Activated naive CD4-positive, alpha-beta T cell treated with anti-CD3 and anti-CD28 coated beads, Interleukin-2, amount 50 U/mL, for 24 hours (primary cell): ENCODE data around the gene MANSC4.

Experiments used
- H3K27ac Mint-ChIP-seq: one replicate; pipeline ENCODE4 v1.8.0; 2021; ENCODE audit warnings: mild to moderate bottlenecking, mixed read lengths
- H3K27me3 Mint-ChIP-seq: one replicate; pipeline ENCODE4 v1.8.0; 2021; ENCODE audit warnings: mixed read lengths
- H3K36me3 Mint-ChIP-seq: one replicate; pipeline ENCODE4 v1.8.0; 2021; ENCODE audit warnings: mixed read lengths
- H3K4me1 Mint-ChIP-seq: one replicate; pipeline ENCODE4 v1.8.0; 2021; ENCODE audit warnings: mixed read lengths
- H3K4me3 Mint-ChIP-seq: one replicate; pipeline ENCODE4 v1.8.0; 2021; ENCODE audit warnings: mild to moderate bottlenecking, mixed read lengths
- H3K9me3 Mint-ChIP-seq: one replicate; pipeline ENCODE4 v1.8.0; 2021; ENCODE audit warnings: mixed read lengths

Gene MANSC4

DNA sequence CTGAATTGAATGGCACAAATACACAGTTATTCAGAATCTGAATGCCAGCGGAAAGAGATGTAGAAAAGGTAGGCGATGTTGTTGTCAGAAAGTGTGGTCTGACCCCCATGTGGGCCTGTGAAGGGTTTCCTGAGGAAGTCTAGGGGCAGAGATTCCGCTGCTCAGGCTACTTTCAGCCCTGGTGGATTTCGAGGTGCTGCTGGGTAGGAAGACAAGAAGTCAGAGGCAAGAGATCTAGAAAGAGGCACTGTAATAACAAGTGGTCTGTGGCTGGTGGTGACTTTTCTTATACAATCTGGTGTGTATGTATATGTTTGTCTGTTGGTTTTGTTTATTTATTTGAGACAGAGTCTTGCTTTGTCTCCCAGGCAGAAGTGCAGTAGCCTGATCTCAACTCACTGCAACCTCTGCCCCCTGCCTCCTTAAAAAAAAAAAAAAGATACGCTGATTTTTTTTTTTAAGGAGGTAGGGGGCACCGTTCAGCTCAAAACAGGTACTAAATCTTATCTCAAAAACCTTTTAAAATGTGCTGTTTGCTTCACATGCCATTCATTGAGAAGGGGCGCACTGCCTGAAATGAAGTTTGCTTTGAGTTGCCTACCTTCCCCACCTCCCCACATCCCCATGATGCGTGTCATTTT lies 27.1 kb upstream of the MANSC4 start:
- H3K27ac Mint-ChIP-seq, result peak overlapping the region; percentile 36
- H3K27me3 Mint-ChIP-seq, result no peaks in the 10 kb centered on the region
- no peaks in the 10 kb centered on the region for H3K9me3 Mint-ChIP-seq
- peak overlapping the region; percentile 62 for H3K4me3 Mint-ChIP-seq
- H3K4me1 Mint-ChIP-seq, result peaks cover 44% of the 10 kb centered on the region
- no peaks in the 10 kb centered on the region for H3K36me3 Mint-ChIP-seq

DNA sequence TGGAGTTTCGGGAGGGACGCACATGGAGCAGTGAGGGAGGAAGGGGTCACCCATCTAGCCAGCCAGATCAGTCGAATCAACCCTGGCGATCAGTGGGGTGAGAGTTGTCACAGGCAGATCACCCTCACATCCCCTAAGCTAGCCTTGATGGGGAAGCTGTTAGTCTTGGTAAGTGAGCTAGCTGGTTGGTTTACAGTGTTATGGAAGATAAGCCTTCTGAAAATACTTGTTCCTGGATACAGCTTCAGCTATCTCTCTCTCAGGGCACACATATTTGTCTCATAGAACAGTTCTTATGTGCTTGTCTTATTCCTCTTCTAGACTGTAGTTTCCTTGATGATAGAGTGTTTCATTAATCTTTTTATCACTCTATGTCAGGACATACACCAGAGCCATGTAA lies 26.2 kb upstream of the MANSC4 start:
- H3K9me3 Mint-ChIP-seq, result no peaks in the 10 kb centered on the region
- H3K27ac Mint-ChIP-seq, result no peak overlapping the region
- H3K36me3 Mint-ChIP-seq, result no peaks in the 10 kb centered on the region
- H3K4me1 Mint-ChIP-seq, result peaks cover 52% of the 10 kb centered on the region
- no peaks in the 10 kb centered on the region for H3K27me3 Mint-ChIP-seq
- H3K4me3 Mint-ChIP-seq, result peak overlapping the region; percentile 47

DNA sequence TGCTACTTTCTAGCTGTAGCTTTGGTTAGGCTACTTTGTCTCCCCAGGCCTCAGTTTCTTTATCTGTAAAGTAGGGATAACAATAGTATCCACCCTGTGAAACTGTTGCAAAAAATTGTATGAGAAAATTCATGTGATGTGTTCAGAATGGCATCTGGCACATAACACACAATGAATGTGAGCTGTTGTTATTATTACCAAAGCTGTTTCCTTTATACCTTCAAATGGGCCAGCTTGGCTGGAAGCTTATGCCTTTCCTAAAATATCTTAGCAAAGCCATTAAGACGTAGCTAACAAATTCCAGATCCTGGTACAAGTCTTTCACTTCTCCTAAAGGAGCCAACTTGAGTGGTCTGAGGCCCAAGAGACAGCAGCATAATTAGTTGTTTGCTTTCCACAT lies 25.2 kb upstream of the MANSC4 start:
- H3K4me3 Mint-ChIP-seq, result no peak overlapping the region
- H3K9me3 Mint-ChIP-seq, result no peaks in the 10 kb centered on the region
- peaks cover 4% of the 10 kb centered on the region for H3K36me3 Mint-ChIP-seq
- H3K4me1 Mint-ChIP-seq, result peaks cover 62% of the 10 kb centered on the region
- H3K27me3 Mint-ChIP-seq, result no peaks in the 10 kb centered on the region
- H3K27ac Mint-ChIP-seq, result no peak overlapping the region

DNA sequence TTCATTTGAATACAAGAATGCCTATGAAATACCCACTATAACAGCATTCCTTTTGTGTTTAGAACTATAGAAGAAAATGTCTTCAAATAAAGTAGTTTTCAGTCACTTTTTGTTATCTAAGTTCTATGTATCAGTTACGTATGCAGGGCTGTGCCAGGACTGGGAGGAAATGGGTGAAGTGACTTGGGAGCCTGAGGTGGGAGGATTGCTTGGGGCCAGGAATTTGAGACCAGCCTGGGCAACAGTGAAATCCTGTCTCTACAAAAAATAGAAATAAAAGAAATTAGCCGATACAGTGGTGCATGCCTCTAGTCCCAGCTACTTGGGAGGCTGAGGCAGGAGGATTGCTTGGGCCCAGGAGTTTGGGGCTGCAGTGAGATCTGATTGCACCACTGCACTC lies 22.9 kb upstream of the MANSC4 start:
- Mint-ChIP-seq H3K27ac (peak overlapping the region; percentile 93), H3K27me3 (no peaks in the 10 kb centered on the region), H3K36me3 (peaks cover 5% of the 10 kb centered on the region), H3K9me3 (no peaks in the 10 kb centered on the region), H3K4me1 (peaks cover 71% of the 10 kb centered on the region), H3K4me3 (no peak overlapping the region)

DNA sequence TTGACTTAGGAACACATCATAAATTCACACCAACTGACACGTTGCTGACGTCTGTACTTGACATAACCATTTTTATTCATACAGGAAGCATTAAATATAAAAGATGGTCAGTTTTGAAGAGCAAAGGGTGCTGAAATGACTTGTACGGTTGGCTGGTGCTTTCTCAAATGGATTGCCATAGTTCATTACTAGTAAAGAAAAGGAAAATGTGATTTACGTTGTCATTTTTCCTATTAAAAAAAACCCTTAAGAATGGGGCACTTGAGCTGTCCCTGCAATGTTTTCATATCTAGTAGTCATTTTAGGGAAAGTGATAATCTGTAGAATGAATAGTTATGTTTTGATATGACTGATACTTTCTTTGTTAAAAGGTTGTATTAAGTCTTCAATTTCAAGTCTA lies 22.5 kb upstream of the MANSC4 start:
- Mint-ChIP-seq H3K4me3 (no peak overlapping the region), H3K27me3 (no peaks in the 10 kb centered on the region), H3K27ac (peak overlapping the region; percentile 93), H3K36me3 (peaks cover 8% of the 10 kb centered on the region), H3K4me1 (peaks cover 67% of the 10 kb centered on the region), H3K9me3 (no peaks in the 10 kb centered on the region)

DNA sequence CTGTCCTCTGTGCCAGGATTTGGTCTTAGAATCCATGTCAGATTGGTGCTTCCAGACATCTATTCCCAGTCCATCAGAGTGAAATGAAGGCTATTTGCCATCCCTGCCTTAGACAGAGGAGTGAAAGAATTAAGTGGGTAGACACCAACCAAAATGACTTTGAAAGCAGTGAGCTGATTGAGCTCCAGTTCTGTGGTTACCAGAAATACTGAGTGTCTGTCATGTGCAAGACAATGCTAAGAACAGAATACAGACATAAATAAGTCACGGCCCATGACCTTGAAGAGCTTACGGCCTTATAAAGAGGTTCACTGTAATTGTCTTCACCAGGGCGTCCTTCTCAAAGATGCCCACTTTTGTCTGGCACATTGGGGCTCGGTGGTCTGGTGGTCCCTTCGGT lies 21.6 kb upstream of the MANSC4 start:
- Mint-ChIP-seq H3K36me3 (peaks cover 15% of the 10 kb centered on the region), H3K4me3 (peak overlapping the region; percentile 64), H3K9me3 (no peaks in the 10 kb centered on the region), H3K27ac (peak overlapping the region; percentile 93), H3K27me3 (no peaks in the 10 kb centered on the region), H3K4me1 (peaks cover 58% of the 10 kb centered on the region)

DNA sequence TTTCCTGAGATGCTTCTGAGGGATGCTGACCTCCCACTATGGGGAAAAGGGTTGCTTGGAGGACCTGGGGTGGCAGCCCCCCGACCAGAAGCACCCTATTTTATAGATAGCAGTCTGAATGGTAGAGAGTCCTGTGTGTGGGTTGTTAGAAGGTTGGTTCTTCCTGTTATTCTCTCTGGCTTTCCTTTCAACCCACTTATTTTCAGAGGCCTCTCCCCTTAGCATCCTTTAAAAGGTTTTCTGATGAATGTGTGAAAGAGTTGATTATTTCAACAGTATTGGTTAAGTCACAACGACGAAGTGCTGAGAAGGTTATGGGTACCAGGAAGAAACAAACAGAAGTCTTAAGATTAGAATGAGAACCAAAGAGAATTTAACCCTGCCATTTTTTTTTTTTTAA lies 20.8 kb upstream of the MANSC4 start:
- Mint-ChIP-seq H3K36me3 (peaks cover 15% of the 10 kb centered on the region), H3K9me3 (no peaks in the 10 kb centered on the region), H3K27ac (peak overlapping the region; percentile 93), H3K27me3 (no peaks in the 10 kb centered on the region), H3K4me1 (peaks cover 50% of the 10 kb centered on the region), H3K4me3 (peak overlapping the region; percentile 64)

DNA sequence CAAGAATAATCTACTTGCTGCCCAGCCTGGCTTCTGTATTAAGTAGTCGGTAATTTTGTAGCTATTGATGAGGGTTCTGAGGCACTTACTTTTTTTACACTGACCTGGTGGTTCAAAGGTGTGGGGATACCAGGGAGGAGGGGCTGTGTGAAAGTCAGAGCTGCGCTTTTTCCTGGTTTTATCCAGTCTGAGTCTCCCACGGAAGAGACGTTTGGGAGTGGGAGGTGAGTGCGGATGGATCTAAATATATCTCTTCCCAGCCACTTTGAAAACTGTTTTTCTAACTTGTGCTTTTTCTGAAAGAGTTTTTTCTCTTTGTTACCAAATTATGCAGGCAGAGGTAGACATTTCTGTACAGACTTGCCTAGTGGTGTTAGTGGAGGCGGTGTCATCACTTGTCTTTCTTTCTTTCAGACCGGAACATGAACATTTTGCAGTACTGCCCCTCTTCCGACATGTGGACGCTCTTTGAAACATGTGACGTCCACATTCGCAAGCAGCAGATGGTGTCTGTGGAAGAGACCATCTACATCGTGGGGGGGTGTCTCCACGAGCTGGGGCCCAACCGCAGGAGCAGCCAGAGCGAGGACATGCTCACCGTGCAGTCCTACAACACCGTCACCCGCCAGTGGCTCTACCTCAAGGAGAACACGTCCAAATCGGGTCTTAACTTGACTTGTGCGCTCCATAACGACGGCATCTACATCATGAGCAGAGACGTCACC lies 17.4 kb upstream of the MANSC4 start:
- no peak overlapping the region for H3K4me3 Mint-ChIP-seq
- H3K27me3 Mint-ChIP-seq, result no peaks in the 10 kb centered on the region
- peaks cover 41% of the 10 kb centered on the region for H3K4me1 Mint-ChIP-seq
- no peaks in the 10 kb centered on the region for H3K9me3 Mint-ChIP-seq
- H3K27ac Mint-ChIP-seq, result no peak overlapping the region
- peaks cover 20% of the 10 kb centered on the region for H3K36me3 Mint-ChIP-seq

DNA sequence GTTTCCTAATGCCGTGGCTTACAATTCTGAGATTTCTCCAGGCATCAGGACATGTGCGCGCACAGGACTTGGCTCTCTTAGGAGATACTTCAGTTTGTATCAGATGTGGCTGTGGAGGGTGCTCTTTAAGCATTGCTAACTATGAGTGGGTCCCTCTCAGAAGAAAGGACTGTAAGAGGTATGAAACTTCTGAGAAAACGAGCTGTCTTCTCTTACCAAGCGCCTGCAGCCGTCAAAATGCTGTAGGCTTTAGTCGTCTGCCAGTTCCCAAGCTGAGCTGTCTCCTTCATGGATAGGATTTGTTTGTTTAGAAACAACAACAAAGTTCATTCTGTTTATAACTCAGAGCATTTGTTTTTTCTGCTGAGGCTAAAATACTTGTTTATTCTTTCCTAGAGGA lies 16.1 kb upstream of the MANSC4 start:
- Mint-ChIP-seq H3K36me3 (peaks cover 26% of the 10 kb centered on the region), H3K4me3 (no peak overlapping the region), H3K4me1 (peaks cover 29% of the 10 kb centered on the region), H3K9me3 (no peaks in the 10 kb centered on the region), H3K27me3 (no peaks in the 10 kb centered on the region), H3K27ac (no peak overlapping the region)

DNA sequence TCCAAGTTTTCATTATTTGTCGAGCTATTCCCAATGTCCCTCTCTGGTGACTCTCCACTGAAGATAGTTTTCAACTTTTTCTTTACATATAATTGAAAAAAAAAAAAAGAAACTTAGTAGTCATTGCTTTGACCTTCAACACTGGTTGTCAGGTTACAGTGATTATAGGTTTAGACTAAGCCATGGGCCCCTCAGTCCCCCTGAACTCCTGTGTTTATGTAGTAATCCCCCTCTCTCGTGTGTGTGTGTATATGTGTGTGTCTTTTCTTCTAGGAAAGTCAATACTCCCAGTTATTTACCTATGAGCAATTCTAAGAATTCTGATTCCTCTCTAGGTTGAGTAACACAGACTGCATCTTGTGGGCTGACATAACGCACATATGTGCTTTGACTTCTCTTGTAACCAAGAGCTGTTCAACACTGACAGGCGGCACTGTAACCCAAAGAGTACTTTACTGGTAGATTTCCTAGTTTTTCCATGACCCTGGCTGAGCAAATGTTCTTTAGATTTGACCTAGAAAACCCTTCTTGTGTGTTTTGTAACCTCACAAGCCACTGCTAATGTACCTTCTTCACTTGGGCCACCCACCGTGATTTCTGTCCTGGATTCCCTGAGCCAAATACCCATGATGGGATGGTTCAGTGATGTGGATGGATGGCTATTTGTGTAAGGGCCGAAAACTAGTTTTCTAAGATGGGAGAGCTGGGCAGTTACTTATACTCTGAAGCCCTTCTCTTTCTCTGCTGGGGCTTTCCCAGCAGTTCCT lies 15.0 kb upstream of the MANSC4 start:
- Mint-ChIP-seq H3K27me3 (no peaks in the 10 kb centered on the region), H3K4me3 (no peak overlapping the region), H3K36me3 (peaks cover 22% of the 10 kb centered on the region), H3K9me3 (no peaks in the 10 kb centered on the region), H3K4me1 (peaks cover 19% of the 10 kb centered on the region), H3K27ac (peak overlapping the region; percentile 80)

DNA sequence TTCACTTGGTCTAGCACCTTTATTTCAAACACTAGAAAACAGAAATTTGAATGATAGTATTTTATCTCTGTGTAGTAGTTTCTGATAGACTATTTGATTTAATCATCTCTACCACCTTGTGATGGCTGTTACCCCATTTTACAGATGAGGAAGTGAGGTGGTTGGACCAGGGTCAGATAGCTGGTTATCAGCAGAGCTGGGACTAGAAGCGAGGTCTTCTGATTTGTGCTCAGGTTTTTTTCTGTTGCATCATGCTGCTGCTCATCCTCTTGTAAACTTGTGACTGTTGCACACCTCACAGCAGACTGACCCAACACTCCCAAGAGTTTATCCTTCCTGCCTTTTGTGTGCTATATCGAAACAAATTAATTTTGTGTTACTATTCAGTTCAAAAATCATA lies 10.1 kb upstream of the MANSC4 start:
- peaks cover 12% of the 10 kb centered on the region for H3K36me3 Mint-ChIP-seq
- no peak overlapping the region for H3K4me3 Mint-ChIP-seq
- no peaks in the 10 kb centered on the region for H3K9me3 Mint-ChIP-seq
- peaks cover 40% of the 10 kb centered on the region for H3K4me1 Mint-ChIP-seq
- H3K27me3 Mint-ChIP-seq, result no peaks in the 10 kb centered on the region
- no peak overlapping the region for H3K27ac Mint-ChIP-seq

DNA sequence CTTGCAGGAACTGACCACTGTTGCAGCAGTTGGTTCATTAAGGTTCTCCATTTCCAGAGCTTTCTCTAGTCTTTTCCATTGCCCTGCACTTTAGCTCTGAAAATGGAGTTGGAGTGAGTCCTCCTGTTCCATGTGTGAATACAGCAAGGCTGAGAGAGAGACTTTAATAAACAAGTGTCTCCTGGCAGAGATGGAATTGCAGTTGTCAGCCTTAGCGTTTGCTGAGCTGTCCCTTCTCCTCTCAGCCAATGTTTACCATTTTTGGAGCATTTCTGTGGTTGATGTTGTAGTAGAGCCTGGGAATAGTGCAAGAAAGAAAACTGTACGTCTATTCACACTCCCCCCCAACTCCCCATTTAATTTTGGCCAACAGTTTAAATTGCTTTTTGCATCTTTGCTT lies 7.5 kb upstream of the MANSC4 start:
- Mint-ChIP-seq H3K9me3 (no peaks in the 10 kb centered on the region), H3K36me3 (peaks cover 15% of the 10 kb centered on the region), H3K27ac (no peak overlapping the region), H3K4me3 (no peak overlapping the region), H3K27me3 (no peaks in the 10 kb centered on the region), H3K4me1 (peaks cover 48% of the 10 kb centered on the region)

DNA sequence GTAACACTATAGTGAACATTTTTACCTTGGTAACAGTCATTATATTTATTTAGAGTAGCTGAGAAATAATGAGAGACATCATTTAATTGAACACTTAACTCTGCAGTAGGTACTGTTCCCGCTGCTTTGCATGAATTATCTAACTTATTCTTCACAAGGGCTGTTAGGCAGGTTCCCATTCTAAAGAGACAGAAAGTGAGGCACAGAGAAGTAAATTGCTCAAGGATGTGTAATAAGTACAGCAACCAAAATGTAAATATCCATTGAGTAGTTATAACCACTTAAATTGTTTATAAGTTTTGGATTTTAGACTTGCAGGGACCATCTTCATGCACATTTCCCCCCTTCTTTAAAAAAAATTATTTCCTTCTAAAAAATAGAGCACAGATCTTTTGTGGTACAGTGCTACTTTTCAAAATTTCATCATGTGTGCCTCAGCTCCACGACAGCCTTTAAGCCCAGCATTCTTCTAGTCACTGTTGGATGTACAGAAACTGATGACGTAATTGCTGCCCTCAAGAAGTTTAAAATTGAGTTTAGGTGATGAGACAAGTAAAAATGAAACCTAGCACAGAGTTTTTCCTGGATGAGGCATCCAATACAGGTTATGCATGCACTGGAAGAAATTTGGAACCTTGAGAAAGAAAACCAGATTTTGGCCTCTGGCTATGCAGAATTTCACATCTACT lies 6.0 kb upstream of the MANSC4 start:
- Mint-ChIP-seq H3K4me1 (peaks cover 63% of the 10 kb centered on the region), H3K4me3 (no peak overlapping the region), H3K36me3 (peaks cover 8% of the 10 kb centered on the region), H3K27ac (no peak overlapping the region), H3K27me3 (no peaks in the 10 kb centered on the region), H3K9me3 (no peaks in the 10 kb centered on the region)

DNA sequence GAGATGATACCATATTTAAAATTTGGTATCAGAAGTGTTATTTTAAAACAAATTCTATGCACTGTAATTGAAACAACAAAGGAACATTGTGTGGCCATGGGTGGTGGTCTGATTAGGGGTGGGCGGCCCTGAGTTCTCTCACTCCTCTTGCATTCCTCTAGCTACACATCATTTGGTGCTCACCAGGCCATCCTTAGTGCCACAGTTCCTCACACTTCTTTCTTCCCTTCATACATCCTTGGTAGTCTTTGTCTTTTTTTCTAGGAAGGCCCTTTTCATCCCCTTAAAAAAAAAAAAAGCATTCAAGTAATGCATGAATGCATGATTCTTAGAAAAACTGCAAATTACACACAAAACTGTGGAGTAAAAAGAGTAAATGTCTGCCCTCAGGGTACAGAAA lies 2.4 kb upstream of the MANSC4 start:
- Mint-ChIP-seq H3K4me3 (peak overlapping the region; percentile 53), H3K27ac (no peak overlapping the region), H3K36me3 (peaks cover 8% of the 10 kb centered on the region), H3K4me1 (peaks cover 53% of the 10 kb centered on the region), H3K9me3 (no peaks in the 10 kb centered on the region), H3K27me3 (no peaks in the 10 kb centered on the region)

DNA sequence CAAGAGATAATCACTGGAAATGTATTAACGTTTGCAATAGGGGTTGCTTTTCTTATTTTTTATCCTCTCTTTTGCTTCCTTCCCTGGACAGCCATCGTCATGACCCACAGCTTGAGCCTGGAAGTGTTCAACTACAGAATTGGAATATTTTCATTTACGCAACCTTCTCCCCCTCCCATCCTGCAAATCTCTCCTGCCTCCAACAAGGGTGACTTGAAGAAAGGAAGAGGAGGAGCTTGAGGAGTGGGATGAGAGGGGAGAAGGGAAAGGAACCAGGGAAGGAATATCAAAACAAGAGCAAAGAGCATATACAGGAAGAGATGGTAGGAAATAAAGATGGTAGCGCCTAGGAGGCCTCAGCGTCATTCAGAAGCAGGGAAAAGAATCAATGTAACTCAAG lies 1.6 kb upstream of the MANSC4 start:
- Mint-ChIP-seq H3K27me3 (no peaks in the 10 kb centered on the region), H3K36me3 (peaks cover 8% of the 10 kb centered on the region), H3K4me1 (peaks cover 52% of the 10 kb centered on the region), H3K27ac (peak overlapping the region; percentile 77), H3K4me3 (peak overlapping the region; percentile 87), H3K9me3 (no peaks in the 10 kb centered on the region)
